ENCODE data around the gene PALMD. TPM values are rescaled to one million over a fixed set of nuclear protein-coding genes. Genes with fewer than 3 reads are reported as not detected.

PALMD gene
- total RNA-seq: 67.0 TPM
- long read RNA-seq, full-length matches to known transcripts: 43 of 57 reads
- long read RNA-seq, partial matches to known transcripts: 10 of 57 reads
- long read RNA-seq, other reads (novel, unspliced or antisense): 4 of 57 reads

- DNase-seq (ENCODE audit: low spot score): peak; percentile 79
- intact Hi-C loops (cut with DNase I): loop anchor here (2.0 to 10.0 kb wide), 4 partner anchors 27 to 201 kb away; no protein-coding TSS in a partner anchor
These were observed at the start of gene PALMD for GRCh38 chr1:99645699-99646531. Gene PALMD (plus strand): TSS chr1:99646113. CDS start chr1:99646318, 205 bp downstream.

DNA sequence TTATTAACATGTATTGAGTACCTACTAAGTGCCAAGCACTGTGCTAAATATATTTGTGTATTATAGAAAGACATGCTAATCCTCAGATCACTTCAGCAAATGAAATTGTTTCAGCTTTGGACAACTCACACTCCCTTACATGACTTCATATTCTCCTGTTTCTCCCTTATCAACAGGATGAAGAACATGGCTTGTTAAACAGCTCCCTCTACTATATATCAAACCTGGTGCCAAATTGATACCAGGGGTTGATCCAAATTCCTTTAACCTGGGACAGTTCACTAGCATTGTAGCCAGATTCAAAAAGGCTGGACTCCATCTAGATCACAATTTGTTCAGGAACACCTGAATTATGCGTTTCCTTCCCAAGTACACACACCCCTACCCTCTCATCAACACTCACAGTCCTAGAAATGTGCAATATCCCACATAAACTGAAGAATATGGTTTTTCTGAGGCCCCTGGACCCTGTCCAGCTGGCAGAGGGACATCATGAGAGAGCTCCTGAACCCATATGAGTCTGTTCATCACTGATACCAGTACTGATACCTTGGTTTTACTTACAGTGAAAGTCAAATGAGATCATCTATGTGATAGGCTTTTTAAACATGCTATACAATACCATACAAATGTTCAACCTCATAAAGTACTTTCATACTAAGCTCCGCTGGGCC is 47.0 kb upstream of the PALMD start:
- no peak for DNase-seq (ENCODE audit: low spot score)

GRCh38 chr1:99599678-99600175 is 46.2 kb upstream of the PALMD start:
- no peak for DNase-seq (ENCODE audit: low spot score)

More for the DNA sequence above, 47.0 kb upstream of the PALMD start:
- intact Hi-C loops (cut with DNase I): loop anchor here (2.0 kb wide), 1 partner anchor 64 kb away; no protein-coding TSS in a partner anchor

DNA sequence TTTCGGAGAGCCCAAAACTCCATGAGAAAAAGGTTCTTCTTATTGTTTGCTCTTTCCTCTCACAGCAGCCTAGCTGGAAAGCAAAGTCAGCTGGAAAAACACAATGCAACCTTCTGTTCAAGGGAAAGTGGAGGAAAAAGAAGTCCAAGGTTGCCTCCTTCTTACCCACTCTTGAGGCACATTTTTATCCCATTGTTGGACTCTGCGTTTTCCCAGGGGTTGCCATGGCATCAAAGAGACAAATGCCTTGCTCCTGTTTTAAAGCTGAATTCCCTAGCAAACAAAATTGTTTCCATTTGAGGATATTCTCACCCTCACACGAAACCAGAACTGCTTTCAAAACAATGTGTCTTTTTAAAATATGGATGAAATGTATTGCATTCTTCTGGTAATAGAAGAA is 45.1 kb upstream of the PALMD start:
- no peak for DNase-seq (ENCODE audit: low spot score)
- intact Hi-C loops (cut with DNase I): loop anchor here (5.0 kb wide), 1 partner anchor 118 kb away; no protein-coding TSS in a partner anchor

More at GRCh38 chr1:99599678-99600175, 46.2 kb upstream of the PALMD start:
- intact Hi-C loops (cut with DNase I): loop anchor here (2.0 to 5.0 kb wide), 2 partner anchors 65 to 117 kb away; no protein-coding TSS in a partner anchor

- intact Hi-C loops (cut with DNase I): loop anchor here (5.0 kb wide), 1 partner anchor 119 kb away; no protein-coding TSS in a partner anchor
- no peak for DNase-seq (ENCODE audit: low spot score)
These were observed 44.7 kb upstream of the PALMD start for GRCh38 chr1:99601208-99601607.

GRCh38 chr1:99601709-99602403 is 44.1 kb upstream of the PALMD start:
- intact Hi-C loops (cut with DNase I): loop anchor here (2.0 to 5.0 kb wide), 2 partner anchors 37 to 120 kb away; no protein-coding TSS in a partner anchor
- no peak for DNase-seq (ENCODE audit: low spot score)

DNA sequence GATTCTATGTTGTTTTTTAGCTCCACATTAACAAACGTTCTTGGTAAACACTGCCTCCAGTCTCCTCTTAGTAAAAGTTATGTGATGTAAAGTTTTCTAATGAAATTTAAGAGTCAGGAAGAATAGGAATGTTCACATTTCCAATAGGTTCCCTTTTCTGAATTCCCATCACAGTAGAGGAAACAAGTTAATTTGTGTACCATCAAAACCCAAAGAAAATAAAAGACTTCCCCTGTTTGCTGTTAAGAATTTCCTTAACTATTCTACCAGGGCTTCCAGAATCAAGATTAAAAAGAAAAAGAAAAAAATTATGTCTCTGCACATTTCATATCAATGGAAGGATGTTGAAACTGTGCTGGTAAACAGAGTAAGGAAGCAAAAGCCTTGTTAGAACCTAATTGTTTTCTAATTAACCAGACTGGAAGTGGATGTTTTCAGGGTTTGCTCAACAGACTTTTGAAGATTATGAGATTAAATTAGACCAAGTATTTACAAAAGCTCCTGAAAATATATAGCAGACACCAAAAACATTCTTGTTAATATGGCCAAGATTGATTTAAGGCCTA is 43.4 kb upstream of the PALMD start:
- no peak for DNase-seq (ENCODE audit: low spot score)
- intact Hi-C loops (cut with DNase I): loop anchor here (2.0 to 5.0 kb wide), 2 partner anchors 36 to 120 kb away; no protein-coding TSS in a partner anchor

GRCh38 chr1:99603699-99604560 is 42.0 kb upstream of the PALMD start:
- no peak for DNase-seq (ENCODE audit: low spot score)
- intact Hi-C loops (cut with DNase I): loop anchor here (2.0 to 5.0 kb wide), 2 partner anchors 35 to 122 kb away; no protein-coding TSS in a partner anchor

- DNase-seq (ENCODE audit: low spot score): no peak
- intact Hi-C loops (cut with DNase I): no loop called here
These were observed 39.6 kb upstream of the PALMD start for GRCh38 chr1:99606306-99606705.

DNA sequence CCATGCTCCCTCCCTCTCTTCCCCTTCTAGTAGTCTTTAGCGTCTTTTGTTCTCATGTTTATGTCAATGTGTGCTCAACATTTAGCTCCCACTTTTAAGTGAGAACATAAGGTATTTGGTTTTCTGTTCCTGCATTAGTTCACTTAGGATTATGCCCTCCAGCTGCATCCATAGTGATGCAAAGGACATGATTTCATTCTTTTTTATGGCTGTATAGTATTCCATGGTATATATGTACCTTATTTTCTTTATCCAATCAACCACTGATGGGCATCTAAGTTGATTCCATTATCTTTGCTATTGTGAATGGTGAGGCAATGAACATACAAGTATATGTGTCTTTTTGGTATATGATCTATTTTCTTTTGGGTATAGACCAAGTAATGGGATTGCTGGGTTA is 38.3 kb upstream of the PALMD start:
- no peak for DNase-seq (ENCODE audit: low spot score)
- intact Hi-C loops (cut with DNase I): no loop called here

GRCh38 chr1:99608058-99608457 is 37.9 kb upstream of the PALMD start:
- intact Hi-C loops (cut with DNase I): no loop called here
- DNase-seq (ENCODE audit: low spot score): no peak

- intact Hi-C loops (cut with DNase I): no loop called here
These were observed 32.2 kb upstream of the PALMD start for GRCh38 chr1:99613716-99614115.

DNA sequence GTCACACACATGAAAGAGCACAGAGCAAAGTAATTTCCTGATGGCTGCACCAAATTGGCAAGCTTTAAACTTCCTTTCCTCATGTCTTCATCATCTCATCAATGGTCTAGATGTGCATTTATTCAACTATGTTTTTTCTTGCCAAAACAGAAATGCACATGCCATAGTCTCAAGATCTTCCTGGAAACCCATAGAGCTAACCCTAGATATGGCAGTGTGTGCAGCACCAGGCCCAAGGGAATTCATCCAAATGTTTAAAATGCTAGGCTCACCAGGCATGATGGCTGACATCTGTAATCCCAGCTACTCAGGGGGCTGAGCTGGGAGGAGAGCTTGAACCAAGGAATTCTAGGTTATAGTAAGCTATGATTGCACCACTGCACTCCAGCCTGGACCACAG is 31.2 kb upstream of the PALMD start:
- intact Hi-C loops (cut with DNase I): no loop called here
- no peak for DNase-seq (ENCODE audit: low spot score)

More at GRCh38 chr1:99613716-99614115, 32.2 kb upstream of the PALMD start:
- DNase-seq (ENCODE audit: low spot score): no peak

GRCh38 chr1:99619583-99619982 is 26.3 kb upstream of the PALMD start:
- intact Hi-C loops (cut with DNase I): no loop called here
- DNase-seq (ENCODE audit: low spot score): no peak

GRCh38 chr1:99621340-99621901 is 24.5 kb upstream of the PALMD start:
- DNase-seq (ENCODE audit: low spot score): no peak
- intact Hi-C loops (cut with DNase I): no loop called here

- no peak for DNase-seq (ENCODE audit: low spot score)
- intact Hi-C loops (cut with DNase I): no loop called here
These were observed 23.1 kb upstream of the PALMD start for GRCh38 chr1:99622702-99623347.

DNA sequence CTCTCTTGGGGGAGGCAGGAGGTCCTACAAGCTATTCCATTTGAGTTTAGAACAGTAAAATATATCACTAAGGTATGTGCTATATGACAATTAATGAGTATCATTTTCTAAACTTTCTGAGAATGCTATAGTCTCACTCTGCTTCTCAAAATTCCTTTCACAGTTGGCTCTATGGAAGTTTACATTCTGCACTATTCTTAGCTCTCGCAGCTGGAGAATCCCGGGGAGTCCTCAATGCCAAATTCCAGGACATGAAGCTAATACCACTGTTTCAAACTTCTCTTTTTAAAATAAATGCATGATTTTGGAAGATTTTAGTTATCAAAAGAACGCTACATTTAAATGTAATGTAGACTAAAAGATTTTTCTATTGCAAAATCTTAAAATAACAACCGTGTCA is 22.4 kb upstream of the PALMD start:
- no peak for DNase-seq (ENCODE audit: low spot score)
- intact Hi-C loops (cut with DNase I): no loop called here
